ENCODE results near the gene VTI1A. TPM values are rescaled to one million over a fixed set of nuclear protein-coding genes. Genes with fewer than 3 reads are reported as not detected.
"Not testable (repeated sequence)": the region's sequence is repeated elsewhere in the genome, so short reads cannot be mapped to it uniquely, and the experiment has no call there.

Gene VTI1A
- total RNA-seq, 6 experiments from 2014 or later, result 23.6 to 27.9 (median 24.9) TPM

- Mint-ChIP-seq H3K27ac (no peak overlapping the region), H3K4me3 (no peak overlapping the region), H3K4me1 (ENCODE audit: low read depth) (peaks cover 5% of the 10 kb centered on the region; the same call in 1 of the 2 replicates), H3K27me3 (ENCODE audit: insufficient read depth) (peaks cover 30% of the 10 kb centered on the region), H3K36me3 (ENCODE audit: low read depth) (peaks cover 5% of the 10 kb centered on the region; the same call in 1 of the 2 replicates), H3K9me3 (peaks cover 12% of the 10 kb centered on the region)
- no peak for DNase-seq
- TF ChIP-seq, protein P1, sequence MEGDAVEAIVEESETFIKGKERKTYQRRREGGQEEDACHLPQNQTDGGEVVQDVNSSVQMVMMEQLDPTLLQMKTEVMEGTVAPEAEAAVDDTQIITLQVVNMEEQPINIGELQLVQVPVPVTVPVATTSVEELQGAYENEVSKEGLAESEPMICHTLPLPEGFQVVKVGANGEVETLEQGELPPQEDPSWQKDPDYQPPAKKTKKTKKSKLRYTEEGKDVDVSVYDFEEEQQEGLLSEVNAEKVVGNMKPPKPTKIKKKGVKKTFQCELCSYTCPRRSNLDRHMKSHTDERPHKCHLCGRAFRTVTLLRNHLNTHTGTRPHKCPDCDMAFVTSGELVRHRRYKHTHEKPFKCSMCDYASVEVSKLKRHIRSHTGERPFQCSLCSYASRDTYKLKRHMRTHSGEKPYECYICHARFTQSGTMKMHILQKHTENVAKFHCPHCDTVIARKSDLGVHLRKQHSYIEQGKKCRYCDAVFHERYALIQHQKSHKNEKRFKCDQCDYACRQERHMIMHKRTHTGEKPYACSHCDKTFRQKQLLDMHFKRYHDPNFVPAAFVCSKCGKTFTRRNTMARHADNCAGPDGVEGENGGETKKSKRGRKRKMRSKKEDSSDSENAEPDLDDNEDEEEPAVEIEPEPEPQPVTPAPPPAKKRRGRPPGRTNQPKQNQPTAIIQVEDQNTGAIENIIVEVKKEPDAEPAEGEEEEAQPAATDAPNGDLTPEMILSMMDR (IDR thresholded peaks at IDR 0.05), result no peak
Observed at GRCh38 chr10:112858986-112859651, 412.1 kb downstream of the VTI1A start.

- Mint-ChIP-seq H3K27me3 (ENCODE audit: insufficient read depth) (peaks cover 30% of the 10 kb centered on the region), H3K4me3 (no peak overlapping the region), H3K27ac (no peak overlapping the region), H3K4me1 (ENCODE audit: low read depth) (peaks cover 5% of the 10 kb centered on the region; the same call in 1 of the 2 replicates), H3K36me3 (ENCODE audit: low read depth) (peaks cover 5% of the 10 kb centered on the region; the same call in 1 of the 2 replicates), H3K9me3 (peaks cover 15% of the 10 kb centered on the region)
- TF ChIP-seq, protein P1 (IDR thresholded peaks at IDR 0.05), result no peak
- DNase-seq, result no peak
Observed at GRCh38 chr10:112859793-112860192, 412.8 kb downstream of the VTI1A start.

DNA sequence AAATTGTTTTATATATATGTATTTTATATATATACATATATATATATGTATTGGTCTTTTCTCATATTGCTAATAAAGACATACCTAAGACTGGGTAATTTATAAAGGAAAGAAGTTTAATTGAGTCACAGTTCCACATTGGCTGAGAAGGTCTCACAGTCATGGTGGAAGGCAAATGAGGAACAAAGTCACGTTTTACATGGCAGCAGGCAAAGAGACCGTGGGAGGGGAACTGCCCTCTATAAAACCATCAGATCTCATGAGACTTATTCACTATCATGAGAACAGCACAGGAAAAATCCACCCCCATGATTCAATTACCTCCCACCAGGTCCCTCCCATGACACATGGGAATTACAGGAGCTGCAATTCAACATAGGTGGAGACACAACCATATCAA lies 416.4 kb downstream of the VTI1A start:
- H3K27me3 Mint-ChIP-seq (ENCODE audit: insufficient read depth), result peaks cover 17% of the 10 kb centered on the region
- H3K27ac Mint-ChIP-seq; DNase-seq; H3K4me1 Mint-ChIP-seq (ENCODE audit: low read depth); H3K36me3 Mint-ChIP-seq (ENCODE audit: low read depth); H3K4me3 Mint-ChIP-seq: not testable (repeated sequence)
- peaks cover 15% of the 10 kb centered on the region for H3K9me3 Mint-ChIP-seq

Small RNA genes lying within 50 kb of the gene (microRNA-seq; reads per million reads assigned to microRNA genes)
- gene MIR4295, result not detected

Other genes with a start within 250 kb of the VTI1A start
- gene TECTB, start 163.8 kb upstream of the VTI1A start, total RNA-seq (2021; fragmentation: NEBNext Ultra II Directional; extraction: Animal tissue kit (Norgen Biotek cat#: 25700)), result not detected
- gene ACSL5, start 73.1 kb upstream of the VTI1A start, total RNA-seq (2021; fragmentation: NEBNext Ultra II Directional; extraction: Animal tissue kit (Norgen Biotek cat#: 25700)), result 1 to 10 TPM in 4 of 6 experiments, under 1 TPM in 2; 0.59 to 5.5 (median 4.9) TPM
- 10 to 100 TPM; 23.1 to 30.5 (median 25.7) TPM for gene ZDHHC6, start 301 bp upstream of the VTI1A start, total RNA-seq (2021; fragmentation: NEBNext Ultra II Directional; extraction: Animal tissue kit (Norgen Biotek cat#: 25700))